GM18858 (cell line): ENCODE measurements around the gene OR2T12.
A peak's percentile ranks its signal among the peaks of the same experiment; 100 is the strongest.
"Not testable (repeated sequence)": the region's sequence is repeated elsewhere in the genome, so short reads cannot be mapped to it uniquely, and the experiment has no call there.

ENCODE experiments used
- ATAC-seq: cut with Tn5 transposase; IDR thresholded peaks from one replicate; pipeline ENCODE4 v1.9.1; 2021; ENCODE audit not compliant: unreplicated experiment

The OR2T12 gene, protein sequence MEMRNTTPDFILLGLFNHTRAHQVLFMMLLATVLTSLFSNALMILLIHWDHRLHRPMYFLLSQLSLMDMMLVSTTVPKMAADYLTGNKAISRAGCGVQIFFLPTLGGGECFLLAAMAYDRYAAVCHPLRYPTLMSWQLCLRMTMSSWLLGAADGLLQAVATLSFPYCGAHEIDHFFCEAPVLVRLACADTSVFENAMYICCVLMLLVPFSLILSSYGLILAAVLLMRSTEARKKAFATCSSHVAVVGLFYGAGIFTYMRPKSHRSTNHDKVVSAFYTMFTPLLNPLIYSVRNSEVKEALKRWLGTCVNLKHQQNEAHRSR

DNA sequence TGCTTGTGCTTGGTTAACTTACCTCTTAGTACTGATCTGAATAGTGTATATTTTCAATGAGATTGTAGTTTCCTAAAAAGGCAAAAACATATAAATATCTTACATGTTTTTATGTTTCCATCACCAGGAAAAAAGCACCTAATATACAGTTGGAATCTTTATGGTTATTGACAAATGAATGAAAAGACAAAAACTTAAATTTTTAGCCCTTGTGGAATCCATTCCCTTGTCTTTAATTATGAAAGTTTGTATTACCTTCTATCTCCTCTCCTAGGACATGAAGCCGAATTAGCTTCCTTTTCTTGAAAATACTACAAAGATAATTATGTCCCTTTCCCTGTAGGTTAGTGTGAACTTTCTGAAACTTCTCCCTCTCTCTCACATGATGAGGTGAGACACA, at the start of gene OR2T12:
Gene OR2T12, minus strand, starts transcription at position 101 of the 400 bp plus-strand sequence. CDS start 7,846 bp downstream, outside the sequence.
- ATAC-seq: no peak

DNA sequence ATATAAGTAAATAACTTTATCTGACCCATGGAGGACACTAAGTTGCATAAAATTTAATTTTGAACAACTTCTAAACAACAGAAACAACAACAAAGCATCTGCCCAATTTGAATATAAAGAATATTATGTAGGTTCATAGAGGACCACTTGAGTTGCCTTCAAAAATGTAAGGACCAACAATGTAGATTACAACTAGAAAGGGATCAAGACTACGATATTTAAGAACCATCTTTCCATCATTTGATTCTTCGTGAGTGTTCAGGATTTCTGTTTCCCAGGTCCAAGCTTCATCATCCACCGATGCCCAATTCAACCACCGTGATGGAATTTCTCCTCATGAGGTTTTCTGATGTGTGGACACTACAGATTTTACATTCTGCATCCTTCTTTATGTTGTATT, 45.3 kb upstream of the OR2T12 start, which contains the start of gene OR14C36:
Gene OR14C36, plus strand, starts transcription at position 301 of the 400 bp plus-strand sequence. Its CDS starts 0 bp downstream, at position 301.
- ATAC-seq: no peak

DNA sequence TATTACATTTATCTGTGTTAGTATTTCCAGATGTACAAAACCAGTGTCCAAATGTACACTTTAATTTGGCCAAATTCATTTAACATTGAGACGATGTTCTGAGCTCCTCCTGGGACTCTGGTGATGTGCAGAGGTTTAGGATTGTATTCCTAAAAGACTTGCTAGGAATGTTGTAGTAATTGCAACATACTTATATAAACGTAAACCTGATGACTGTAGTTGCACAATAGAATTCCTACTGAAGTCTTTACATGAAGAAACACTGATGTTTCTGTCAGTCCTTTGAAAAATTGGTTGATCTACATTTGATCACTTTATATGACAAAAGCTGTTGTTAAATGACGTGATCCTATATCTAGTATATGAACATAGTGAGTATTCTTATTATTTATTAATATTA, 40.2 kb upstream of the OR2T12 start:
- ATAC-seq: no peak

DNA sequence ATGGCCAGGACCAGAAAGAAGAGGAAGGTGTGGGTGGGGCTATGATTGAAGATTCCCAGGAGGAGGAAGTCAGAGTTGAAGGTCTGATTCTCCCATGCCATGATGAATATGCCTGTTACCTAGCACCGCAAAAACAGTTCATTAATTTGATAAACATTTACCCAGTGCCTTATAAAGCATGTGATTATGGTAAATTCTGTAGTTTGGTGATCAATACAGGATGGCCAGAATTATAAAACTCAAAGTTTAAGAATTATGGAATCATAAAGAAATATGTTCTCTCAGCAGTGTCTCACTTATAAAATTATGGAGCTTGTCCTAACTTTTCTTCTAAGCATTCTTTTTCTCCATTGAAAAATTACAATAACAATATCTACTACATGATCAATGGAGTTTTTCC, 21.2 kb upstream of the OR2T12 start, which contains the start of gene OR2M7:
Gene OR2M7, minus strand, starts transcription at position 101 of the 400 bp plus-strand sequence. Its CDS starts 0 bp downstream, at position 101.
- ATAC-seq: no peak

DNA sequence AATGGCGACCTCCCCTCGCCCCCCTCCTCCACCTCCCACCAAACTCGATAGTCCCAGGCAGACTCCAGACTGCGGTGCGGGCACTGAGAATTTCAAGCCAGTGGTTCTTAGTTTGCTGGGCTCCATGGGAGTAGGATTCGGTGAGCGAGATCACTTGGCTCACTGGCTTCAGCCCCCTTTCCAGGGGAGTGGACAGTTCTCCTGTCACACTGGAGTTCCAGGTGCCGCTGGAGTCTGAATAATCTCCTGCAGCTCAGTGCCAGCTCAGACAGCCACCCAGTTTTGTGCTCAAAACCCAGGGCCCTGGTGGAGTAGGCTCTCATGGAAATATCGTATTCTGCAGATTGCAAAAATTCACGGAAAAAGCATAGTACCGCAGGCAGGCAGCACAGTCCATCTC, 13.6 kb upstream of the OR2T12 start:
- ATAC-seq: no peak

DNA sequence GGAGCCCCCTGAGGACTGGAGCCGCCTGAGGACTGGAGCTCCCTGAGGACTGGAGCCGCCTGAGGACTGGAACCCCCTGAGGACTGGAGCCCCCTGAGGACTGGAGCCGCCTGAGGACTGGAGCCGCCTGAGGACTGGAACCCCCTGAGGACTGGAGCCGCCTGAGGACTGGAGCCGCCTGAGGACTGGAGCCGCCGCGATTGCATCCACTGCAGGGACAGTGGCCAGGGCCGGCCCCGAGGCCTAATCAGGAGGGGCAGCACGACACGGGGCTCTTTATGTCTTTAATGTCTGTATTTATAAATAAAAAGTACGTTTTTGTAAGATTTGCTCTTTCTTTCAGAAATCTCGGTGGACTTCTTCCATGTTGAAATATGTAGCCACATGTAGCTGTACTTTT, 3.5 kb upstream of the OR2T12 start:
- ATAC-seq: not testable (repeated sequence)

DNA sequence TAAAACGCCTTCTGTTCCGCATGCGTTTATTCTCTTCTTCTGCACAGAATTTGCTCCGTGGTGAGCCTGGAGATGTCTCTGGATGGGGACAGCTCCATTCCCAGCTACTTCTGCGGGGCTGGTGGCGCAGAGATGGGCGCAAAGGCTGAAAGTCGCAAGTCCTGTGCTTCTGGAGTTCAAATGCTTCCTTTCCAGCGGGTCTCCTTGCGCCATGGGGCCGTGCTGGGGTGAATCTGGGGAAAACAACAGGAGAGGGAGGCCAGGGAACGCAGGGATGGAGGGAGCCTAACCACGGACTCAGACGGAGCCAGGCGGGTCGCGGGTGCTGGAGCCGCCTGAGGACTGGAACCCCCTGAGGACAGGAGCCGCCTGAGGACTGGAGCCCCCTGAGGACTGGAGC, 2.9 kb upstream of the OR2T12 start:
- ATAC-seq: no peak

DNA sequence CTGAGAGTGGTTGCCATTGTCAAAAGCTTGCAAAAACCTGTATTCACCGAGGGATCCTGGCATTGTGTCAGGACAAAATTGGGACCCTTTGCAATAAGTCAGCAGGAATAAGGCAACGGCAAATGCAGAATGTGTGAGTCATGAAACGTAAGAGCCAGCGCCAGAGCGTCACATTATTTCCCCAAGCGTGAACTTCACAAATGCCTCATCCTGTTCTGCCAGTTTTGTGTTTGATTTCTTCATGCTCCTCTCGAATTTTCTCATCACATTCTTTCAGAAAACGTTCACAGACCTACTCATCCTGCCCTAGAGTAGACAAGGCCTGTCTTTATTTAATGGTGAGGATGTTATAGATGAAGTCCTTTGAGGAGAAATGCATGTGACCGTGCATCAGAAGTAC, 2.4 kb upstream of the OR2T12 start:
- not testable (repeated sequence) for ATAC-seq

DNA sequence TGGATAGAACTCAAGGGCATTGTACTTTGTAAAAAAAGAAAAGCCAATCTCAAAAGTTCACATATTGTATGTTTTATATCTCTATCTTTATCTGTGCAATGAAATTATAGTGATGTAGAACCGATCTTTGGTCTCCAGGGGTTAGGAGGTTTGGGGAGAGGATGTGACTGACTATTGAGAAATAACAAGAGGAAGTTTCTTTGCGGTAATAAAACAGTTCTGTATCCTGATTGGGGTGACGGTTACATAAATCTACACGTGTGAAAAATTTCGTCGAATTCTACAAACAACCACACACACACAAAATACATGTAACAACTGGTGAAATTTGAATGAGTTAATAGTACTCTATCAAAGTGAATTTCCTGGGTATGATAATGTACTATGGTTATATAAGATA, 14.8 kb downstream of the OR2T12 start:
- ATAC-seq: no peak

DNA sequence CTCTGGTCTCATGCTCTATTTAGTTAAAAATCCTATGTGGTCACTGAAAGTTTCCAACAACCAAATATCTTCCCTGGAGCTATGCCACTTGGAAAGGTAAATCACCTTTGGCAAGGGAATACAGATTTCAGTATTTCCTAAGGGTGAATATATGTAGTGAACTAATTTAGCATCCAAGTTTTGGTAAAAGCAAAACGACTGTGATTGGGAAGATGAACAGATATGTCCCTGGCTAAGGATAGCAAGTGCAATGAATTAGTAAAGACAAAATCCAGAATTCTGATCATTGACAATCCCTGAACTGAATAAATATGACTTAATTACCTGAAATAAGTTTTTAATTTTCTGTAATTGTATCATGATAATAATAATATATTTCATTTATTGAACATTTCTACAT, 25.3 kb downstream of the OR2T12 start, which contains the start of gene OR2T33:
Gene OR2T33, minus strand, starts transcription at position 101 of the 400 bp plus-strand sequence. CDS start 4,162 bp downstream, outside the sequence.
- ATAC-seq: no peak

DNA sequence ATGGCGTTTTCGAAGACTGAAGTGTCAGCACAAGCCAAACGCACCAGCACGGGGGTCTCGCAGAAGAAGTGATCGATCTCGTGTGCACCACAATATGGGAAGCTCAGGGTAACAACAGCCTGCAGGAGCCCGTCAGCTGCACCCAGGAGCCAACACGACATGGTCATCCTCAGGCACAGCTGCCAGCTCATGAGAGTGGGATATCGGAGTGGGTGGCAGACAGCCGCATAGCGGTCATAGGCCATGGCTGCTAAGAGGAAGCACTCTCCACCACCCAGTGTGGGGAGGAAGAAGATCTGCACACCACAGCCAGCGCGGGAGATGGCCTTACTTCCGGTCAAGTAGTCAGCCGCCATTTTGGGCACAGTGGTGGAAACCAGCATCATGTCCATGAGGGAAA, 30.0 kb downstream of the OR2T12 start:
- not testable (repeated sequence) for ATAC-seq

DNA sequence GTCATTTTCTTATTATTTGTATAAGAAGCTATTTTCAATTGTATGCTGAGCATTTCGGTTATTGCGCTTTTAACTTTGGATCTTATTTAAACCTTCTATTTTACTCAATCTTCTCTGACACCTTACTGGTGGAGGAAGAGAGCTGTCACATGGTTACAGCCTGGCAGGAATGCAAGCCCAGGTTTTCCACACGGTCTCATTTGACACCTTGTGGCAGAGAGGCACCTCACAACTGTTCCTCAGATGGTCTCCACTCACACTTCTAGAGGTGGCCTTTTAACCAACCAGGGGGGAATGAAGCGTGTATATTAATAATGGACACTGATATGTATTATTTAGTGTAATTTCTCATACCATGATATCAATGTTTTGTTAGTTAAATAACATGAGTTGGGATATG, 35.0 kb downstream of the OR2T12 start:
- no peak for ATAC-seq

DNA sequence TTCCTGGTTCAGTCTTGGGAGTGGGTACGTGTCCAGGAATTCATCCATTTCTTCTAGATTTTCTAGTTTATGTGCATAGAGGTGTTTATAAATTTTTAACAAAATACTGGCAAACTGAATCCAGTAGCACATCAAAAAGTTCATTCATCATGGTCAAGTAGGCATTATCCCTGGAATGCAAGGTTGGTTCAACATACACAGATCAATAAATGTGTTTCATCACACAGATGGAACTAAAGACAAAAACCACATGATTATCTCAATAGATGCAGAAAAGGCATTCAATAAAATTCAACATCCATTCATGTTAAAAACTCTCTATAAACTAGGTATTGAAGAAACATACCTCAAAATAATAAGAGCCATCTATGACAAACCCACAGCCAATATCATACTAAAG, 43.9 kb downstream of the OR2T12 start:
- not testable (repeated sequence) for ATAC-seq

DNA sequence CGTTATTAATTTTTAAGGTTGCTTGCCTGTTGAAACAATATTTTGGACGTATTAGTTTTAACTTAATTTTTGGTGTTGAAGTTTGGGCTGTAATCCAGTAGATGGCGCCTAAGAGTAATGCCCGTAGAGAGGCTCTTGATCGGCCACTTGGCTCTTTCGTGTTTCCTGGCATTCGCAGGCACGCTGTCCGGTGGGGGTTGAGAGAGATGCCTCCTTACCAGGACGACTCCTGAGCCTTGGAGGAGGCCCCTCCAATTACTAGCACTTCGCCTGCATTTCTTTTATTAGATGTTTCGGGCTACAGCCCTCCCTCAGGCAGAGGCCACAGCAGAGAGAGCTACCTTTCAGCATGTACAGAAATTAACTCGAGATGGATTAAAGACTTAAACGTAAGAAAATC, 60.0 kb downstream of the OR2T12 start:
- ATAC-seq: peak; percentile 85
